ENCODE measurements around the gene WDTC1. TPM values are rescaled to one million over a fixed set of nuclear protein-coding genes. Genes with fewer than 3 reads are reported as not detected.
A peak's percentile ranks its signal among the peaks of the same experiment; 100 is the strongest.

The WDTC1 gene
- total and polyA plus RNA-seq, 2 donors (not counting 1 experiment from before 2014, with no cell fraction given), result 32.5 to 69.1 TPM

DNA sequence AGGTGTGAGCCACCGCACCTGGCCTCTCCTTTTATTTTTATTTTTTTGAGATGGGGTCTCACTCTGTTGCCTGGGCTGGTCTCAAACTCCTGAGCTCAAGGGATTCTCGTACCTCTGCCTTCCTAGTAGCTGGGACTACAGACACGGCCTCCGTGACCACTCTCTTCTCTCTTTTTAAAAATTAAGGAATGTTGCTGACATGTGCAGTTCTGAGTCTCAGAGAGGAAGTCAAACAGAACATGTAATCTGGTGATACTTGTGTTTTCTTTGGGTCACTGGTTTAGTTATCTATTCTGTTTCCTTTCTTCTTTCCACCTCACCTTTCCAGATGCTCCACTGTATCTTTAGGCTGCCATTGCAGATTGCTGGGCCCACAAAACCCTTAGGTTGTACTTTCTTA lies 2.7 kb downstream of the WDTC1 start:
- no peaks in the 10 kb centered on the region for H3K27me3 ChIP-seq (replicated peaks in 1 of 4; ENCODE audit: control extremely low read depth in 1 of 4, control insufficient read depth in 3 of 4, insufficient read depth in 4 of 4, low read length in 3 of 4)
- no peaks in the 10 kb centered on the region for H3K36me3 ChIP-seq (replicated peaks in 1 of 2; ENCODE audit: control extremely low read depth in 1 of 2, control insufficient read depth in 1 of 2, extremely low read depth in 1 of 2, insufficient read depth in 2 of 2, low read length in 1 of 2)
- H3K27ac Mint-ChIP-seq, result no peak overlapping the region
- no peak overlapping the region for H3K27ac ChIP-seq (ENCODE audit: low read length in 2 of 2)
- POLR2A ChIA-PET, result interaction anchor here (0.5 kb wide), 1 partner anchor 77 kb away, joined by 3 read pairs; no protein-coding TSS in a partner anchor
- no peak overlapping the region for H2AFZ ChIP-seq (ENCODE audit: insufficient read depth, low read depth, low read length, poor library complexity, severe bottlenecking)
- H3K9ac ChIP-seq (ENCODE audit: low read length), result no peak overlapping the region
- 95% methylated on average over 2 of the region's 4 CpGs for WGBS (ENCODE audit: insufficient coverage)
- DNase-seq (no peak), ATAC-seq (ENCODE audit: low read depth) (no peak)
- no peak overlapping the region for H3K4me3 ChIP-seq (ENCODE audit: control extremely low read depth in 1 of 5, extremely low read depth in 1 of 5, insufficient read depth in 1 of 5, low read depth in 2 of 5, low read length in 4 of 5)
- H3K4me2 ChIP-seq (replicated peaks; ENCODE audit: low read depth, low read length, poor library complexity, severe bottlenecking), result no peak overlapping the region
- H3K79me2 ChIP-seq (ENCODE audit: control insufficient read depth, insufficient read depth, low read length), result peaks cover 74% of the 10 kb centered on the region
- H3K4me1 Mint-ChIP-seq, result peaks cover 37% of the 10 kb centered on the region
- peak overlapping the region; percentile 32 for H3K4me3 Mint-ChIP-seq
- no peaks in the 10 kb centered on the region for H3K9me3 Mint-ChIP-seq (ENCODE audit: insufficient read depth)
- no peaks in the 10 kb centered on the region for H3K27me3 Mint-ChIP-seq
- TF ChIP-seq, protein P1, sequence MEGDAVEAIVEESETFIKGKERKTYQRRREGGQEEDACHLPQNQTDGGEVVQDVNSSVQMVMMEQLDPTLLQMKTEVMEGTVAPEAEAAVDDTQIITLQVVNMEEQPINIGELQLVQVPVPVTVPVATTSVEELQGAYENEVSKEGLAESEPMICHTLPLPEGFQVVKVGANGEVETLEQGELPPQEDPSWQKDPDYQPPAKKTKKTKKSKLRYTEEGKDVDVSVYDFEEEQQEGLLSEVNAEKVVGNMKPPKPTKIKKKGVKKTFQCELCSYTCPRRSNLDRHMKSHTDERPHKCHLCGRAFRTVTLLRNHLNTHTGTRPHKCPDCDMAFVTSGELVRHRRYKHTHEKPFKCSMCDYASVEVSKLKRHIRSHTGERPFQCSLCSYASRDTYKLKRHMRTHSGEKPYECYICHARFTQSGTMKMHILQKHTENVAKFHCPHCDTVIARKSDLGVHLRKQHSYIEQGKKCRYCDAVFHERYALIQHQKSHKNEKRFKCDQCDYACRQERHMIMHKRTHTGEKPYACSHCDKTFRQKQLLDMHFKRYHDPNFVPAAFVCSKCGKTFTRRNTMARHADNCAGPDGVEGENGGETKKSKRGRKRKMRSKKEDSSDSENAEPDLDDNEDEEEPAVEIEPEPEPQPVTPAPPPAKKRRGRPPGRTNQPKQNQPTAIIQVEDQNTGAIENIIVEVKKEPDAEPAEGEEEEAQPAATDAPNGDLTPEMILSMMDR (IDR thresholded peaks at IDR 0.05), result no peak
- TF ChIP-seq EZH2 (IDR thresholded peaks at IDR 0.05; ENCODE audit: borderline replicate concordance, insufficient read depth, low read depth, low read length, poor library complexity, severe bottlenecking), result no peak
- H3K9me3 ChIP-seq (ENCODE audit: control extremely low read depth in 1 of 3, control insufficient read depth in 2 of 3, insufficient read depth in 1 of 3, low read length in 2 of 3), result no peaks in the 10 kb centered on the region
- CTCF ChIA-PET, result interaction anchor here (0.5 kb wide), 1 partner anchor 49 kb away, joined by 4 read pairs; no protein-coding TSS in a partner anchor
- peaks cover 39% of the 10 kb centered on the region for H4K20me1 ChIP-seq (ENCODE audit: control insufficient read depth, insufficient read depth, low read length, poor library complexity, severe bottlenecking)
- intact Hi-C loops (cut with micrococcal nuclease), result loop anchor here (10.0 kb wide), 1 partner anchor 158 kb away; the partner anchor contains the start of gene GPR3
- H3K4me1 ChIP-seq (ENCODE audit: control insufficient read depth in 2 of 2, insufficient read depth in 2 of 2, low read length in 2 of 2), result peaks cover 18 to 26% of the 10 kb centered on the region in 2 donors

DNA sequence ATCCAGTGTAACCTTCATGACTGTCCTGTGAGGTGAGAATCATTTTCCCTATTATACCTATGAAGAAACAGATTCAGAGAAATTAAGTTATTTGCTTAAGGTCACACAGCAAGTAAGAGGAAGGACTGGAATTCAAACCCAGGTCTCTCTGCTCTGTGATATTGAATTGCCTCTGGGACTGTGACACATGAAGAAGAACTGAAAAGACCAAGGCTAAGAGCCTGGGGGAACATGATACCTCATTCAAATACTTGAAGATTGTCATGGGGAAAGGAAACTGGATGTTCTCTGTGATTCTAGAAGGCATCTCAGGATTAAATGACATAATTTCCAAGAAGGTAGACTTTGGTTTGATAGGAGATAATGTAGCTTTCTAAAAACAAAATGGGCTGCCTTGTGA lies 3.6 kb downstream of the WDTC1 start:
- ChIA-PET CTCF (interaction anchor here (0.5 to 0.6 kb wide), 3 partner anchors 12 to 197 kb away, joined by 3 read pairs; no protein-coding TSS in a partner anchor), POLR2A (no interaction called here)
- H3K9me3 Mint-ChIP-seq (ENCODE audit: insufficient read depth), result no peaks in the 10 kb centered on the region
- Histone ChIP-seq H3K79me2 (ENCODE audit: control insufficient read depth, insufficient read depth, low read length) (peaks cover 82% of the 10 kb centered on the region), H2AFZ (ENCODE audit: insufficient read depth, low read depth, low read length, poor library complexity, severe bottlenecking) (no peak overlapping the region), H3K4me1 (ENCODE audit: control insufficient read depth in 2 of 2, insufficient read depth in 2 of 2, low read length in 2 of 2) (peaks cover 18 to 26% of the 10 kb centered on the region in 2 donors), H3K9ac (ENCODE audit: low read length) (no peak overlapping the region), H3K4me3 (ENCODE audit: control extremely low read depth in 1 of 5, extremely low read depth in 1 of 5, insufficient read depth in 1 of 5, low read depth in 2 of 5, low read length in 4 of 5) (no peak overlapping the region), H3K9me3 (ENCODE audit: control extremely low read depth in 1 of 3, control insufficient read depth in 2 of 3, insufficient read depth in 1 of 3, low read length in 2 of 3) (no peaks in the 10 kb centered on the region), H3K27ac (ENCODE audit: low read length in 2 of 2) (no peak overlapping the region), H3K36me3 (replicated peaks in 1 of 2; ENCODE audit: control extremely low read depth in 1 of 2, control insufficient read depth in 1 of 2, extremely low read depth in 1 of 2, insufficient read depth in 2 of 2, low read length in 1 of 2) (no peaks in the 10 kb centered on the region), H3K4me2 (replicated peaks; ENCODE audit: low read depth, low read length, poor library complexity, severe bottlenecking) (no peak overlapping the region), H3K27me3 (replicated peaks in 1 of 4; ENCODE audit: control extremely low read depth in 1 of 4, control insufficient read depth in 3 of 4, insufficient read depth in 4 of 4, low read length in 3 of 4) (no peaks in the 10 kb centered on the region), H4K20me1 (ENCODE audit: control insufficient read depth, insufficient read depth, low read length, poor library complexity, severe bottlenecking) (peaks cover 41% of the 10 kb centered on the region)
- no peak overlapping the region for H3K4me3 Mint-ChIP-seq
- peaks cover 37% of the 10 kb centered on the region for H3K4me1 Mint-ChIP-seq
- TF ChIP-seq, protein P1 (IDR thresholded peaks at IDR 0.05), result no peak
- TF ChIP-seq EZH2 (IDR thresholded peaks at IDR 0.05; ENCODE audit: borderline replicate concordance, insufficient read depth, low read depth, low read length, poor library complexity, severe bottlenecking), result no peak
- no peaks in the 10 kb centered on the region for H3K27me3 Mint-ChIP-seq
- DNase-seq, result no peak
- no peak overlapping the region for H3K27ac Mint-ChIP-seq
- intact Hi-C loops (cut with micrococcal nuclease), result loop anchor here (10.0 kb wide), 1 partner anchor 157 kb away; the partner anchor contains the start of gene GPR3
- ATAC-seq (ENCODE audit: low read depth), result no peak

Data from B cell (primary cell).